Fibroblast of lung (primary cell): ENCODE measurements around the gene RASSF8.

ENCODE experiments used
- CTCF ChIP-seq, 2 donors: IDR thresholded peaks in 1 of 2; conservative IDR thresholded peaks in 1 of 2; 1 replicate in 1 of 2; 2 replicates in 1 of 2; pipeline ENCODE4 v1.5.1; 2011 to 2012; ENCODE audit warnings: low read length in 2 of 2, control low read depth in 1 of 2, inconsistent platforms in 1 of 2, low read depth in 1 of 2, mild to moderate bottlenecking in 1 of 2
- EZH2 ChIP-seq: IDR thresholded peaks from 2 replicates; pipeline ENCODE4 v1.5.1; 2012; ENCODE audit warnings: low read length, control low read depth, mild to moderate bottlenecking; ENCODE audit errors: missing control alignments

GRCh38 chr12:25988505-25988904 is 30.0 kb downstream of the RASSF8 start:
- TF ChIP-seq EZH2 = no peak
- TF ChIP-seq CTCF (conservative IDR thresholded peaks at IDR 0.05 in 1 of 2, IDR thresholded peaks at IDR 0.05 in 1 of 2; ENCODE audit: low read depth in 1 of 2, low read length in 2 of 2) = no peak
